ENCODE measurements around the gene THEMIS2. TPM values are rescaled to one million over a fixed set of nuclear protein-coding genes. Genes with fewer than 3 reads are reported as not detected.

Gene THEMIS2
- total and polyA plus RNA-seq, 2 of the 8 experiments (the other 6 are each of a cell fraction or from before 2014, with no cell fraction given) = 12.4 to 28.0 TPM

GRCh38 chr1:27935721-27936120 lies 63.4 kb downstream of the THEMIS2 start:
- no peak for DNase-seq (ENCODE audit: low read depth in 1 of 2, low spot score in 2 of 2)
- H4K20me1 ChIP-seq (replicated peaks in 1 of 2; ENCODE audit: control insufficient read depth in 1 of 2, insufficient read depth in 2 of 2, low read length in 2 of 2) = no peaks in the 10 kb centered on the region
- peaks cover 0 to 4% (median 0%) of the 10 kb centered on the region in 4 experiments; a peak in 1 of 8 replicates for H3K36me3 ChIP-seq (ENCODE audit: control insufficient read depth in 2 of 4, insufficient read depth in 4 of 4, low read length in 3 of 4)
- H4K8ac ChIP-seq (ENCODE audit: extremely low read depth, insufficient read depth, low read length) = no peak overlapping the region
- TF ChIP-seq CBX8 (IDR thresholded peaks at IDR 0.05; ENCODE audit: borderline replicate concordance, low read depth, low read length) (no peak), SAP30 (IDR thresholded peaks at IDR 0.05; ENCODE audit: insufficient read depth, insufficient replicate concordance, low read length) (no peak), CHD2 (IDR thresholded peaks at IDR 0.05; ENCODE audit: low read length) (no peak), RXRA (IDR thresholded peaks at IDR 0.05; ENCODE audit: insufficient read depth, low read depth, low read length) (no peak), EGR1 (IDR thresholded peaks at IDR 0.05; ENCODE audit: borderline replicate concordance, low read depth, low read length) (no peak), POLR2A (IDR thresholded peaks at IDR 0.05; ENCODE audit: control extremely low read depth in 1 of 2, low read depth in 2 of 2, low read length in 2 of 2) (no peak), TEAD4 (IDR thresholded peaks at IDR 0.05; ENCODE audit: low read depth, low read length) (no peak), SUZ12 (IDR thresholded peaks at IDR 0.05; ENCODE audit: low read length) (no peak)
- peak overlapping the region in 1 of 4 experiments; percentile 62; a peak in 4 of 7 replicates for H3K9ac ChIP-seq (replicated peaks in 1 of 4; ENCODE audit: extremely low read depth in 1 of 4, low read depth in 3 of 4, low read length in 3 of 4)
- no peak overlapping the region for H3K14ac ChIP-seq (ENCODE audit: insufficient read length)
- H4K91ac ChIP-seq (replicated peaks; ENCODE audit: insufficient read length, low read length) = peak overlapping the region; percentile 0
- peak overlapping the region; percentile 88; the same call in 1 of the 2 replicates for H2BK15ac ChIP-seq (ENCODE audit: low read length)
- H3K18ac ChIP-seq (ENCODE audit: extremely low read depth, low read length) = no peak overlapping the region; the same call in 1 of the 2 replicates
- no peak overlapping the region for H3K4ac ChIP-seq (replicated peaks; ENCODE audit: insufficient read length, low read depth, low read length)
- WGBS, 2 experiments (ENCODE audit: extremely low coverage in 1 of 2, insufficient coverage in 1 of 2, insufficient read length in 1 of 2, insufficient replicate concordance in 2 of 2, low coverage in 1 of 2, low lambda C conversion rate in 2 of 2, missing lambda C conversion rate in 1 of 2) = 57 to 100% methylated on average over 1 to 8 of the region's 8 CpGs
- H3K9me3 ChIP-seq (ENCODE audit: insufficient read depth in 2 of 2, low read depth in 1 of 2, low read length in 1 of 2) = no peaks in the 10 kb centered on the region
- H3K27ac ChIP-seq (ENCODE audit: low read depth, low read length) = no peak overlapping the region
- no peak overlapping the region for H3K56ac ChIP-seq (replicated peaks; ENCODE audit: insufficient read length, low read depth, low read length)
- H3K4me1 ChIP-seq (replicated peaks in 1 of 4; ENCODE audit: control insufficient read depth in 3 of 4, insufficient read depth in 4 of 4, low read length in 3 of 4) = peaks cover 17 to 26% (median 23%) of the 10 kb centered on the region in 4 experiments
- H2BK12ac ChIP-seq (ENCODE audit: low read depth, low read length) = peak overlapping the region; percentile 92
- no peak overlapping the region for H3K23ac ChIP-seq (ENCODE audit: insufficient read length)
- H2BK20ac ChIP-seq (ENCODE audit: low read length) = no peak overlapping the region; the same call in 1 of the 2 replicates
- no peak overlapping the region for H2AFZ ChIP-seq (ENCODE audit: low read length)
- H2AK5ac ChIP-seq (ENCODE audit: low read depth, low read length) = peak overlapping the region; percentile 32; the same call in 1 of the 2 replicates
- ChIA-PET POLR2A (ENCODE audit: partially characterized antibody) (interaction anchor here (0.7 to 3.7 kb wide), 6 partner anchors 10 to 105 kb away, joined by 3 to 28 read pairs (median 6); partner anchors contain the start of gene PPP1R8), CTCF (ENCODE audit: partially characterized antibody) (interaction anchor here (0.6 to 1.9 kb wide), 4 partner anchors 10 to 28 kb away, joined by 3 to 9 read pairs (median 5); no protein-coding TSS in a partner anchor)
- no peak overlapping the region for H2BK5ac ChIP-seq (ENCODE audit: low read depth, low read length)
- no peaks in the 10 kb centered on the region for H3K27me3 ChIP-seq (replicated peaks in 1 of 4; ENCODE audit: control insufficient read depth in 3 of 4, extremely low read depth in 1 of 4, insufficient read depth in 3 of 4, low read length in 3 of 4)
- H3K4me2 ChIP-seq (ENCODE audit: insufficient read depth in 1 of 2, low read depth in 2 of 2, low read length in 2 of 2) = peak overlapping the region; percentile 73 to 97
- H3K79me1 ChIP-seq (ENCODE audit: low read depth, low read length) = peaks cover 7% of the 10 kb centered on the region; the same call in 1 of the 2 replicates
- peak overlapping the region; percentile 66 to 89 (median 68) for H3K4me3 ChIP-seq (ENCODE audit: extremely low read depth in 1 of 4, insufficient read depth in 2 of 4, low read depth in 3 of 4, low read length in 4 of 4)
- no peak overlapping the region for H2BK120ac ChIP-seq (replicated peaks; ENCODE audit: low read depth, low read length)
- peaks cover 11% of the 10 kb centered on the region for H3K23me2 ChIP-seq (ENCODE audit: low read depth, low read length)
- no peak overlapping the region for H4K5ac ChIP-seq (ENCODE audit: insufficient read length, low read depth, low read length)
- FAIRE-seq = no peak
- H3K79me2 ChIP-seq (ENCODE audit: control insufficient read depth in 1 of 2, insufficient read depth in 2 of 2, low read length in 2 of 2) = peaks cover 0 to 26% of the 10 kb centered on the region in 2 experiments; a peak in 3 of 4 replicates
